NOMO-1 treated with dmso at 0.1 percent for 144 hours (cell line): ENCODE data around the gene DISC1.

Experiments used
- DNase-seq: peaks from one replicate; lab custom pipeline; 2025; ENCODE audit not compliant: unreplicated experiment; lab: John Stamatoyannopoulos, UW

DISC1 gene

GRCh38 chr1:232059726-232060374 is 433.3 kb downstream of the DISC1 start:
- no peak for DNase-seq

- no peak for DNase-seq
These were observed 436.4 kb downstream of the DISC1 start for GRCh38 chr1:232062967-232063366.

GRCh38 chr1:232066521-232066920 is 439.9 kb downstream of the DISC1 start:
- DNase-seq, result no peak

- no peak for DNase-seq
These were observed 447.7 kb downstream of the DISC1 start for GRCh38 chr1:232074265-232074664.

GRCh38 chr1:232077809-232078208 is 451.2 kb downstream of the DISC1 start:
- DNase-seq, result no peak

- DNase-seq, result no peak
These were observed 458.1 kb downstream of the DISC1 start for GRCh38 chr1:232084584-232085223.

- DNase-seq, result no peak
These were observed 464.2 kb downstream of the DISC1 start for GRCh38 chr1:232090816-232091215.
